ENCODE data around the gene BEND2. TPM values are rescaled to one million over a fixed set of nuclear protein-coding genes. Genes with fewer than 3 reads are reported as not detected.
A peak's percentile ranks its signal among the peaks of the same experiment; 100 is the strongest.

BEND2 gene
- total and polyA plus RNA-seq, 12 donors: 0.08 to 0.10 TPM; not detected in 10

GRCh38 chrX:18227458-18227857, 6.8 kb upstream of the BEND2 start:
- Histone ChIP-seq H3K9me3 (no peaks in the 10 kb centered on the region), H3K4me3 (no peak overlapping the region), H3K27me3 (no peaks in the 10 kb centered on the region), H3K4me1 (no peaks in the 10 kb centered on the region), H3K27ac (no peak overlapping the region), H3K36me3 (no peaks in the 10 kb centered on the region)
- WGBS, 2 donors: 74 to 87% methylated on average over 7 of the region's 7 CpGs
- intact Hi-C loops (cut with DNase I): no loop called here
- no peak for TF ChIP-seq CTCF (IDR thresholded peaks at IDR 0.05)
- DNase-seq (no peak), ATAC-seq (no peak)

- Histone ChIP-seq H3K4me3 (no peak overlapping the region), H3K27ac (no peak overlapping the region), H3K36me3 (no peaks in the 10 kb centered on the region), H3K27me3 (peaks cover 0 to 6% (median 0%) of the 10 kb centered on the region in 7 donors), H3K9me3 (no peaks in the 10 kb centered on the region), H3K4me1 (no peaks in the 10 kb centered on the region)
- no peak for ATAC-seq
- WGBS, 2 donors: 20 to 29% methylated on average over 2 of the region's 2 CpGs
- TF ChIP-seq CTCF (IDR thresholded peaks at IDR 0.05): peak in 7 of 9 donors; percentile 25 to 54 (median 36)
- intact Hi-C loops (cut with DNase I): loop anchor here in 2 of 10 donors (5.0 to 10.0 kb wide), 2 partner anchors 276 to 418 kb away; no protein-coding TSS in a partner anchor
- DNase-seq: no peak
Measured at GRCh38 chrX:18210470-18210869, 10.2 kb downstream of the BEND2 start.

- DNase-seq (no peak), ATAC-seq (no peak)
Measured at GRCh38 chrX:18206657-18207056, 14.0 kb downstream of the BEND2 start.

GRCh38 chrX:18203631-18204030, 17.1 kb downstream of the BEND2 start:
- TF ChIP-seq CTCF (IDR thresholded peaks at IDR 0.05): no peak
- ATAC-seq: no peak
- Histone ChIP-seq H3K27me3 (peaks cover 0 to 3% (median 0%) of the 10 kb centered on the region in 7 donors), H3K9me3 (no peaks in the 10 kb centered on the region), H3K4me3 (no peak overlapping the region), H3K27ac (no peak overlapping the region), H3K4me1 (no peaks in the 10 kb centered on the region), H3K36me3 (no peaks in the 10 kb centered on the region)
- 58% methylated on average over 5 of the region's 5 CpGs for WGBS, 2 donors
- intact Hi-C loops (cut with DNase I): no loop called here
- DNase-seq: no peak

More at GRCh38 chrX:18206657-18207056, 14.0 kb downstream of the BEND2 start:
- no peaks in the 10 kb centered on the region for H3K9me3 ChIP-seq
- H3K27me3 ChIP-seq: peaks cover 0 to 3% (median 0%) of the 10 kb centered on the region in 7 donors
- no peaks in the 10 kb centered on the region for H3K36me3 ChIP-seq
- no peak for TF ChIP-seq CTCF (IDR thresholded peaks at IDR 0.05)
- H3K4me1 ChIP-seq: no peaks in the 10 kb centered on the region
- intact Hi-C loops (cut with DNase I): loop anchor here in 2 of 10 donors (5.0 kb wide), 2 partner anchors 279 to 394 kb away; no protein-coding TSS in a partner anchor
- H3K4me3 ChIP-seq: no peak overlapping the region
- no peak overlapping the region for H3K27ac ChIP-seq
- WGBS, 2 donors: 84 to 87% methylated on average over 6 to 8 of the region's 8 CpGs
